IPS-NIHi7 (cell line): ENCODE results near the gene PCSK5.

Source experiments
- DNase-seq: peaks from one replicate; pipeline ENCODE4 v3.0.0; 2012; ENCODE audit warnings: mixed read lengths; ENCODE audit errors: extremely low spot score

PCSK5 gene

GRCh38 chr9:76246680-76247079 lies 356.2 kb downstream of the PCSK5 start:
- no peak for DNase-seq

GRCh38 chr9:76247426-76247825 lies 357.0 kb downstream of the PCSK5 start:
- DNase-seq, result no peak

- DNase-seq, result no peak
Observed at GRCh38 chr9:76249309-76249708, 358.8 kb downstream of the PCSK5 start.

GRCh38 chr9:76255781-76256455 lies 365.4 kb downstream of the PCSK5 start:
- DNase-seq, result no peak

- no peak for DNase-seq
Observed at GRCh38 chr9:76257311-76257710, 366.8 kb downstream of the PCSK5 start.

- no peak for DNase-seq
Observed at GRCh38 chr9:76266649-76267283, 376.3 kb downstream of the PCSK5 start.

- DNase-seq, result no peak
Observed at GRCh38 chr9:76267284-76267652, 376.8 kb downstream of the PCSK5 start.

GRCh38 chr9:76269789-76270188 lies 379.3 kb downstream of the PCSK5 start:
- no peak for DNase-seq

GRCh38 chr9:76271755-76272154 lies 381.3 kb downstream of the PCSK5 start:
- no peak for DNase-seq

GRCh38 chr9:76289042-76289441 lies 398.6 kb downstream of the PCSK5 start:
- DNase-seq, result no peak

- DNase-seq, result no peak
Observed at GRCh38 chr9:76289703-76290102, 399.2 kb downstream of the PCSK5 start.

- no peak for DNase-seq
Observed at GRCh38 chr9:76290555-76290954, 400.1 kb downstream of the PCSK5 start.

- DNase-seq, result no peak
Observed at GRCh38 chr9:76292246-76292645, 401.8 kb downstream of the PCSK5 start.

- DNase-seq, result no peak
Observed at GRCh38 chr9:76292658-76293057, 402.2 kb downstream of the PCSK5 start.

GRCh38 chr9:76294301-76294700 lies 403.8 kb downstream of the PCSK5 start:
- DNase-seq, result no peak

- no peak for DNase-seq
Observed at GRCh38 chr9:76296561-76297310, 406.3 kb downstream of the PCSK5 start.

- DNase-seq, result no peak
Observed at GRCh38 chr9:76297721-76298239, 407.3 kb downstream of the PCSK5 start.

GRCh38 chr9:76298521-76299144 lies 408.2 kb downstream of the PCSK5 start:
- DNase-seq, result peak; percentile 35

GRCh38 chr9:76302543-76302942 lies 412.1 kb downstream of the PCSK5 start:
- DNase-seq, result no peak

GRCh38 chr9:76302947-76303550 lies 412.6 kb downstream of the PCSK5 start:
- DNase-seq, result peak; percentile 55

GRCh38 chr9:76307047-76307446 lies 416.6 kb downstream of the PCSK5 start:
- peak; percentile 64 for DNase-seq

- no peak for DNase-seq
Observed at GRCh38 chr9:76310577-76310976, 420.1 kb downstream of the PCSK5 start.
